Mesendoderm (in vitro differentiated cells): Measurements from ENCODE around the gene BTBD17.

ENCODE experiments used
- DNase-seq: peaks from one replicate; pipeline ENCODE4 v3.0.0; 2013
- H2AK5ac ChIP-seq: 2 replicates; pipeline ENCODE4 v1.6.1; 2013; ENCODE audit warnings: low read length, inconsistent platforms
- H2BK120ac ChIP-seq: 2 replicates; pipeline ENCODE4 v1.6.1; 2013; ENCODE audit warnings: low read depth, mild to moderate bottlenecking, low read length, moderate library complexity, mixed read lengths
- H2BK15ac ChIP-seq: replicated peaks from 2 replicates; pipeline ENCODE4 v1.6.1; 2013; ENCODE audit warnings: low read depth, mild to moderate bottlenecking, moderate library complexity
- H2BK5ac ChIP-seq: 2 replicates; pipeline ENCODE4 v1.6.1; 2013; ENCODE audit warnings: low read length, inconsistent platforms
- H3K18ac ChIP-seq: 2 replicates; pipeline ENCODE4 v1.6.1; 2013; ENCODE audit warnings: mild to moderate bottlenecking, low read length, mixed read lengths
- H3K23ac ChIP-seq: one replicate; pipeline ENCODE4 v1.6.1; 2013; ENCODE audit warnings: low read length
- H3K27ac ChIP-seq: 2 replicates; pipeline ENCODE4 v1.5.1; 2013; ENCODE audit warnings: low read depth, mild to moderate bottlenecking, inconsistent platforms, low read length, moderate library complexity
- H3K27me3 ChIP-seq: 2 replicates; pipeline ENCODE4 v1.6.1; 2013; ENCODE audit warnings: low read length, control low read depth, mild to moderate bottlenecking, inconsistent platforms; ENCODE audit not compliant: insufficient read depth, poor library complexity
- H3K36me3 ChIP-seq: 2 replicates; pipeline ENCODE4 v1.6.1; 2013; ENCODE audit warnings: low read length, inconsistent platforms; ENCODE audit not compliant: control insufficient read depth, insufficient read depth
- H3K4ac ChIP-seq: one replicate; pipeline ENCODE4 v1.6.1; 2013; ENCODE audit warnings: low read depth, mild to moderate bottlenecking, low read length, moderate library complexity
- H3K4me1 ChIP-seq: 2 replicates; pipeline ENCODE4 v1.6.1; 2013; ENCODE audit warnings: low read depth, low read length, inconsistent platforms; ENCODE audit not compliant: control insufficient read depth
- H3K4me2 ChIP-seq: 2 replicates; pipeline ENCODE4 v1.6.1; 2013; ENCODE audit warnings: low read length
- H3K4me3 ChIP-seq: 2 replicates; pipeline ENCODE4 v1.5.1; 2013; ENCODE audit warnings: mild to moderate bottlenecking, low read length
- H3K56ac ChIP-seq: one replicate; pipeline ENCODE4 v1.6.1; 2013; ENCODE audit warnings: low read length
- H3K79me1 ChIP-seq: 2 replicates; pipeline ENCODE4 v1.6.1; 2013; ENCODE audit warnings: low read length, inconsistent platforms
- H3K79me2 ChIP-seq: 2 replicates; pipeline ENCODE4 v1.6.1; 2013; ENCODE audit warnings: mild to moderate bottlenecking, low read length; ENCODE audit not compliant: control insufficient read depth, insufficient read depth
- H3K9ac ChIP-seq: 2 replicates; pipeline ENCODE4 v1.6.1; 2013; ENCODE audit warnings: low read length, inconsistent platforms
- H4K5ac ChIP-seq: one replicate; pipeline ENCODE4 v1.6.1; 2013; ENCODE audit warnings: low read length
- H4K8ac ChIP-seq: one replicate; pipeline ENCODE4 v1.6.1; 2013; ENCODE audit warnings: low read depth, mild to moderate bottlenecking, control low read depth, low read length, moderate library complexity
- WGBS: extraction: QIAGEN DNeasy Blood & Tissue Kit; methylation state at CpG from one replicate; pipeline ENCODE4 v1.1.7; 2013; ENCODE audit warnings: low lambda C conversion rate, missing lambda C conversion rate; ENCODE audit not compliant: insufficient coverage; ENCODE audit errors: extremely low coverage; 5-methylcytosine and 5-hydroxymethylcytosine counted together

Gene BTBD17

DNA sequence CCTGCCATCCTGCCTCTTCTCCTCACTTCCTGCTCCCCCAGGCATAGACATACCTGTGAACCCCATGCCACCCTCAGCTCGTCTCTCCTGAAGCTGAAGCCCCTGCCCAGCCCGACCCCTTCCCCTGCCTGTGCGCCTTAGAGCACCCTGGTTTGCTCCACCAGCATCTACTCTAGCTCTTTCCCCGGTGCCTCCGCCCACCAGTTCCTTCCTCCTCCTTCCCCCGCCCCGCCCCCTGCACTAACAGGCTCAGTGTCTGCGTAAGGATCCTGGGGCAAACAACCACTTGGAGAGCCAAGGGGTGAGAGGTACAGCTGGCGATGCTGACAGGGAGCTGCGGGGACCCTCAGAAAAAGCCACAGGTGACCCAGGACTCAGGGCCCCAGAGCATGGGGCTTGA lies 7.6 kb upstream of the BTBD17 start:
- Histone ChIP-seq H4K5ac (no peak overlapping the region), H3K4ac (no peak overlapping the region), H2BK15ac (no peak overlapping the region), H3K23ac (no peak overlapping the region), H3K27me3 (no peaks in the 10 kb centered on the region), H3K18ac (no peak overlapping the region), H3K9ac (no peak overlapping the region), H3K36me3 (no peaks in the 10 kb centered on the region), H2BK5ac (no peak overlapping the region), H3K56ac (no peak overlapping the region), H4K8ac (no peak overlapping the region), H2AK5ac (no peak overlapping the region), H2BK120ac (no peak overlapping the region), H3K4me3 (no peak overlapping the region), H3K4me1 (no peaks in the 10 kb centered on the region), H3K4me2 (no peak overlapping the region), H3K27ac (no peak overlapping the region), H3K79me1 (no peaks in the 10 kb centered on the region), H3K79me2 (no peaks in the 10 kb centered on the region)
- DNase-seq: no peak
- WGBS: no CpG with 5 or more reads among the region's 10 CpGs

- H2AK5ac ChIP-seq: no peak overlapping the region
- no peaks in the 10 kb centered on the region for H3K36me3 ChIP-seq
- H3K4me1 ChIP-seq: no peaks in the 10 kb centered on the region
- no peak overlapping the region for H2BK120ac ChIP-seq
- WGBS: no CpG with 5 or more reads among the region's 14 CpGs
- no peak overlapping the region for H4K8ac ChIP-seq
- H3K56ac ChIP-seq: no peak overlapping the region
- no peak overlapping the region for H3K9ac ChIP-seq
- H3K4me2 ChIP-seq: no peak overlapping the region
- H3K27me3 ChIP-seq: no peaks in the 10 kb centered on the region
- H3K4ac ChIP-seq: no peak overlapping the region
- no peak overlapping the region for H3K27ac ChIP-seq
- H2BK15ac ChIP-seq: no peak overlapping the region
- no peak overlapping the region for H3K18ac ChIP-seq
- no peak overlapping the region for H2BK5ac ChIP-seq
- no peak overlapping the region for H3K23ac ChIP-seq
- H3K4me3 ChIP-seq: no peak overlapping the region
- H3K79me2 ChIP-seq: no peaks in the 10 kb centered on the region
- peak; percentile 66 for DNase-seq
- H4K5ac ChIP-seq: no peak overlapping the region
- no peaks in the 10 kb centered on the region for H3K79me1 ChIP-seq
Observed at GRCh38 chr17:74368341-74369081, 6.8 kb upstream of the BTBD17 start.

DNA sequence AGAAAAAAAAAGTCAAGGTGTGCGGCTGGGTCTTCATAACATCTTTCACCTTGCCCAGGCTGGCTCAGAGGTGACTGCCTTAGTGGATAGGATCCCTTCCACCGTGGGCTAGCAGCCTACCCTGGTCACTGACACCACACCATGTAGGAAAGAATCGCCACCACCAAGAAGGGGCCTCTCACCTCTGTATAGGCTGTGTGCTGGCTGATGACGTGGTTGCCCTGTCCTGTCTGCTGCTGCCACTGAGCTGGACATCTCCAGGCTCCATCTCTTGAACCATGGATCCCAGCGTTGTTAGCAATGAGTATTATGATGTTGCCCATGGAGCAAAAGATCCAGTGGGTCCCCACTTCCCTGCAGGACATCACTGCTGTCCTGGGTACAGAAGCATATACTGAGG lies 5.5 kb upstream of the BTBD17 start, which contains the start of gene GPR142:
TSS of gene GPR142 (plus strand) at position 301 of the 400 bp plus-strand sequence. CDS start 2,035 bp downstream, outside the sequence.
- no peak within 1 kb of the TSS for H2AK5ac ChIP-seq
- no peak within 1 kb of the TSS for H2BK120ac ChIP-seq
- no peaks in the 10 kb centered on the region for H3K36me3 ChIP-seq
- H3K4ac ChIP-seq: no peak within 1 kb of the TSS
- H3K4me2 ChIP-seq: no peak within 1 kb of the TSS
- no peak within 1 kb of the TSS for H3K23ac ChIP-seq
- H4K8ac ChIP-seq: no peak within 1 kb of the TSS
- H3K79me2 ChIP-seq: no peaks in the 10 kb centered on the region
- no peak within 1 kb of the TSS for H3K9ac ChIP-seq
- no peaks in the 10 kb centered on the region for H3K79me1 ChIP-seq
- no peaks in the 10 kb centered on the region for H3K27me3 ChIP-seq
- no peak for DNase-seq
- H3K4me3 ChIP-seq: no peak within 1 kb of the TSS
- WGBS: no CpG with 5 or more reads among the region's 5 CpGs
- H3K18ac ChIP-seq: no peak within 1 kb of the TSS
- no peaks in the 10 kb centered on the region for H3K4me1 ChIP-seq
- H2BK5ac ChIP-seq: no peak within 1 kb of the TSS
- no peak within 1 kb of the TSS for H3K56ac ChIP-seq
- H2BK15ac ChIP-seq: no peak within 1 kb of the TSS
- H4K5ac ChIP-seq: no peak within 1 kb of the TSS
- no peak within 1 kb of the TSS for H3K27ac ChIP-seq

- Histone ChIP-seq H3K27ac (no peak overlapping the region), H3K27me3 (no peaks in the 10 kb centered on the region)
Observed at GRCh38 chr17:74362810-74363498, 1.3 kb upstream of the BTBD17 start.

GRCh38 chr17:74362069-74362405 lies 369 bp upstream of the BTBD17 start:
- Histone ChIP-seq H3K27ac (no peak overlapping the region), H3K23ac (no peak overlapping the region), H3K79me2 (no peaks in the 10 kb centered on the region), H2AK5ac (no peak overlapping the region), H4K8ac (no peak overlapping the region), H3K4ac (no peak overlapping the region), H3K4me2 (no peak overlapping the region), H3K4me1 (no peaks in the 10 kb centered on the region), H3K9ac (no peak overlapping the region), H2BK120ac (no peak overlapping the region), H2BK5ac (no peak overlapping the region), H3K27me3 (no peaks in the 10 kb centered on the region), H4K5ac (no peak overlapping the region), H2BK15ac (no peak overlapping the region), H3K18ac (no peak overlapping the region), H3K79me1 (no peaks in the 10 kb centered on the region), H3K4me3 (no peak overlapping the region), H3K36me3 (no peaks in the 10 kb centered on the region), H3K56ac (no peak overlapping the region)
- no peak for DNase-seq
- no CpG with 5 or more reads among the region's 9 CpGs for WGBS

More at GRCh38 chr17:74362810-74363498, 1.3 kb upstream of the BTBD17 start:
- Histone ChIP-seq H3K4me1 (no peaks in the 10 kb centered on the region), H3K4ac (no peak overlapping the region), H3K36me3 (no peaks in the 10 kb centered on the region), H3K79me2 (no peaks in the 10 kb centered on the region), H2BK15ac (no peak overlapping the region), H3K23ac (no peak overlapping the region), H3K9ac (no peak overlapping the region), H3K4me2 (no peak overlapping the region), H3K79me1 (no peaks in the 10 kb centered on the region), H3K4me3 (no peak overlapping the region), H4K5ac (no peak overlapping the region), H3K56ac (no peak overlapping the region), H2AK5ac (no peak overlapping the region), H2BK120ac (no peak overlapping the region), H4K8ac (no peak overlapping the region), H3K18ac (no peak overlapping the region), H2BK5ac (no peak overlapping the region)
- WGBS: no CpG with 5 or more reads among the region's 14 CpGs
- DNase-seq: no peak
